PC-9 (cell line): Measurements from ENCODE around the gene MALRD1. TPM values are rescaled to one million over a fixed set of nuclear protein-coding genes. Genes with fewer than 3 reads are reported as not detected.

Experiments used
- BruUV-seq: library from RNA; stranded (reverse); fragments of 400-500 nt; replicated peaks from 2 replicates; lab custom pipeline; 2021; lab: Mats Ljungman, UMichigan
- CTCF ChIA-PET: fragments of 300-600 bp; sonication (Branson Sonifier 250); formaldehyde crosslinking; loops from one replicate; lab custom pipeline; 2022; ENCODE audit warnings: antibody characterized with exemption; lab: Charles Lee
- POLR2A ChIA-PET: fragments of 300-600 bp; sonication (Branson Sonifier 250); formaldehyde crosslinking; loops from one replicate; lab custom pipeline; 2022; ENCODE audit warnings: antibody characterized with exemption; ENCODE audit not compliant: unreplicated experiment; lab: Charles Lee
- DNase-seq, 2 experiments: peaks; one replicate each; pipeline versions ENCODE4 v3.0.0 to v3.0.0-alpha.2; 2015 to 2022; ENCODE audit warnings: mixed read lengths in 1 of 2
- H2AFZ ChIP-seq: fragments of 200-600 bp; sonication (generic); 2 replicates; pipeline ENCODE4 v1.8.1; 2017; ENCODE audit warnings: antibody characterized with exemption
- H3F3A ChIP-seq: fragments of 200-600 bp; sonication (generic); 2 replicates; pipeline ENCODE4 v1.8.1; 2017; ENCODE audit warnings: antibody characterized with exemption, mild to moderate bottlenecking, low read depth; ENCODE audit not compliant: insufficient read depth
- H3K27ac ChIP-seq: fragments of 200-600 bp; sonication (generic); 2 replicates; pipeline ENCODE4 v1.6.1; 2016; ENCODE audit warnings: mixed run types
- H3K27me3 ChIP-seq: fragments of 200-600 bp; sonication (generic); 2 replicates; pipeline ENCODE4 v1.6.1; 2016; ENCODE audit warnings: low read depth, mixed run types; ENCODE audit not compliant: insufficient read depth
- H3K36me3 ChIP-seq: fragments of 200-600 bp; sonication (generic); 2 replicates; pipeline ENCODE4 v1.6.1; 2016; ENCODE audit warnings: low read depth, mixed run types
- H3K4me1 ChIP-seq: fragments of 200-600 bp; sonication (generic); replicated peaks from 2 replicates; pipeline ENCODE4 v1.6.1; 2016; ENCODE audit warnings: mixed run types; ENCODE audit not compliant: insufficient read depth
- H3K4me2 ChIP-seq: fragments of 200-600 bp; sonication (generic); 2 replicates; pipeline ENCODE4 v1.6.1; 2017; ENCODE audit warnings: mixed run types
- H3K4me3 ChIP-seq: fragments of 200-600 bp; sonication (generic); 2 replicates; pipeline ENCODE4 v1.6.1; 2016; ENCODE audit warnings: mixed run types
- H3K79me2 ChIP-seq: fragments of 200-600 bp; sonication (generic); 2 replicates; pipeline ENCODE4 v1.6.1; 2017; ENCODE audit warnings: low read depth, mixed run types
- H3K9me2 ChIP-seq: fragments of 200-600 bp; sonication (generic); 2 replicates; pipeline ENCODE4 v1.8.1; 2017; ENCODE audit warnings: mild to moderate bottlenecking; ENCODE audit not compliant: insufficient read depth
- H3K9me3 ChIP-seq: fragments of 200-600 bp; sonication (generic); 2 replicates; pipeline ENCODE4 v1.8.1; 2016; ENCODE audit warnings: low read depth; ENCODE audit not compliant: insufficient read depth
- H4K20me1 ChIP-seq: fragments of 200-600 bp; sonication (generic); 2 replicates; pipeline ENCODE4 v1.8.1; 2017; ENCODE audit not compliant: insufficient read depth
- CTCF ChIP-seq: fragments of 200-600 bp; sonication (generic); conservative IDR thresholded peaks from 2 replicates; pipeline ENCODE4 v1.6.1; 2017; ENCODE audit warnings: mixed run types, antibody characterized with exemption, mild to moderate bottlenecking, moderate library complexity
- EZH2 ChIP-seq: fragments of 200-600 bp; sonication (generic); IDR thresholded peaks from 2 replicates; pipeline ENCODE4 v1.8.0; 2017; ENCODE audit warnings: antibody characterized with exemption, low read depth
- intact Hi-C: fragments of 100-400 bp; cut with micrococcal nuclease; formaldehyde crosslinking; loops from one replicate; pipeline ENCODE4 v1.10.0; 2022; ENCODE audit not compliant: unreplicated experiment
- total RNA-seq: library from RNA; stranded (reverse); gene quantifications from 2 replicates; pipeline ENCODE4 v1.2.3, GENCODE V29; 2021

The MALRD1 gene
- total RNA-seq, 1 experiment from 2014 or later, result not detected

DNA sequence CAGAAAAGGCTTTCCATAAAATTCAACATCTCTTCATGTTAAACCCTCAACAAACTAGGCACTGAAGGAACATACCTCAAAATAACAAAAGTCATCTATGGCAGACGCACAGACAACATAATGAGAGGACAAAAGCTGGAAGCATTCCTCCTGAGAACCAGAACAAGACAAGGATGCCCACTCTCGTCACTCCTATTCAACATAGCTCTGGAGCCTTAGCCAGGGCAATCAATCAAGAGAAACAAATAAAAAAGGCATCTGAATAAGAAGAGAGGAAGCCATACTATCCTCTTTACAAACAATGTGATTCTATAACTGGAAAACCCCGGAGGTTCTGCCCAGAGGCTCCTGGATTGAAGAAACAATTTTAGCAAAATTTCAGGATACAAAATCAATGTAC is 251.0 kb downstream of the MALRD1 start:
- DNase-seq, result no peak
- Histone ChIP-seq H3K4me1 (no peaks in the 10 kb centered on the region), H4K20me1 (no peaks in the 10 kb centered on the region), H3K9me2 (no peaks in the 10 kb centered on the region), H3K4me3 (no peak overlapping the region), H3K79me2 (no peaks in the 10 kb centered on the region), H3K27me3 (no peaks in the 10 kb centered on the region), H3K36me3 (no peaks in the 10 kb centered on the region), H3K4me2 (no peak overlapping the region), H3K27ac (no peak overlapping the region), H3F3A (no peaks in the 10 kb centered on the region), H2AFZ (no peak overlapping the region), H3K9me3 (no peaks in the 10 kb centered on the region; the same call in 1 of the 2 replicates)
- CTCF ChIA-PET, result no interaction called here
- POLR2A ChIA-PET, result no interaction called here
- BruUV-seq, result no TSS peak
- TF ChIP-seq EZH2 (no peak), CTCF (no peak)
- intact Hi-C loops, result no loop called here

DNA sequence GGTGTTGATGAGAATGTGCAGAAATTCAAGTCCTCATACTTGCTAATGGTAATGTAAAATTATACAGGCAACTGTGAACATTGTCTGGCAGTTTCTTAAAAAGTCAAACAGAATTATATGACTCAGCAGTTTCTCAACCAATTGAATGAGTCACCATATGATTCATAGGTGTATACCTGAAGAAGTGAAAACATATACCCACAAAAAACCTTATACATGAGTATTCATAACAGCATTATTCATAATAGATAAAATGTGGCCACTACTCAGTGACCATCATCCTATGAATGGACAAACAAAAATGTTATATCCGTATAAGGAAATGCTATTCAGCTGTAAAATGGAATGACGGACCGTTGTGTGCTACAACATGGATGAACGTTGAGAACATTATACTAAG is 253.5 kb downstream of the MALRD1 start:
- CTCF ChIA-PET, result no interaction called here
- BruUV-seq, result no TSS peak

DNA sequence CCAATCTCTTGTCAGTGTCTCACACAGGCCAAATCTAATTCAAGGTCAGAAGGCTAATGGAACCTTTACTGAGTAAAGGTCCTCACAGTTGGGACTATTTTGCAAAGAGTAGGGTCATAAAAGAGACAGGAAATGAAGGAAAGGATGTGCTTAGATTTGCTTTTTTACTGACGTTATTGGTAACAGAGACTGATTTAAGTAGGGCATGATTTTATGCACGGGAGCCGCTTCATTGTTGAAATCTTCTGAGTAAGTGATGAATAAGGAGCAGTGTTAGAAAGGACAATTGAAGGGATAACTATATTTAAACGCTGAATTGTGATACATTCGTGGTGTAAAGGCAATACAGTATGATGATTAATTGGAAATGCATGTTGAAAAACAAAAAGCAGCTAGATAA is 261.5 kb downstream of the MALRD1 start:
- CTCF ChIA-PET, result no interaction called here
- no peaks in the 10 kb centered on the region for H4K20me1 ChIP-seq
- no peaks in the 10 kb centered on the region for H3K27me3 ChIP-seq
- TF ChIP-seq EZH2, result no peak
- no peaks in the 10 kb centered on the region for H3K9me2 ChIP-seq
- no peaks in the 10 kb centered on the region for H3K79me2 ChIP-seq
- no peak for DNase-seq
- no peaks in the 10 kb centered on the region for H3F3A ChIP-seq
- no peak overlapping the region for H3K27ac ChIP-seq
- POLR2A ChIA-PET, result no interaction called here
- no peaks in the 10 kb centered on the region for H3K36me3 ChIP-seq
- intact Hi-C loops, result no loop called here
- H3K4me2 ChIP-seq, result no peak overlapping the region
- H2AFZ ChIP-seq, result no peak overlapping the region
- H3K4me1 ChIP-seq, result no peaks in the 10 kb centered on the region
- no TSS peak for BruUV-seq
- no peaks in the 10 kb centered on the region for H3K9me3 ChIP-seq
- no peak overlapping the region for H3K4me3 ChIP-seq

More for the DNA sequence above, 253.5 kb downstream of the MALRD1 start:
- H3K27ac ChIP-seq, result no peak overlapping the region
- no peaks in the 10 kb centered on the region for H3K9me2 ChIP-seq
- POLR2A ChIA-PET, result no interaction called here
- no peaks in the 10 kb centered on the region for H3K27me3 ChIP-seq
- TF ChIP-seq EZH2, result no peak
- no peak for TF ChIP-seq CTCF
- H2AFZ ChIP-seq, result no peak overlapping the region
- no peaks in the 10 kb centered on the region for H3K36me3 ChIP-seq
- H3K4me1 ChIP-seq, result no peaks in the 10 kb centered on the region
- peak in 1 of 2 experiments; percentile 36 for DNase-seq
- intact Hi-C loops, result no loop called here
- H4K20me1 ChIP-seq, result no peaks in the 10 kb centered on the region
- H3K4me3 ChIP-seq, result no peak overlapping the region
- H3K79me2 ChIP-seq, result no peaks in the 10 kb centered on the region
- H3K9me3 ChIP-seq, result no peaks in the 10 kb centered on the region; the same call in 1 of the 2 replicates
- no peaks in the 10 kb centered on the region for H3F3A ChIP-seq
- no peak overlapping the region for H3K4me2 ChIP-seq

GRCh38 chr10:19316204-19316870 is 267.7 kb downstream of the MALRD1 start:
- Histone ChIP-seq H2AFZ (no peak overlapping the region), H3K36me3 (no peaks in the 10 kb centered on the region), H3K9me3 (no peaks in the 10 kb centered on the region), H3K27me3 (no peaks in the 10 kb centered on the region), H3K79me2 (no peaks in the 10 kb centered on the region), H3K27ac (no peak overlapping the region), H3F3A (no peaks in the 10 kb centered on the region), H3K9me2 (no peaks in the 10 kb centered on the region), H3K4me3 (no peak overlapping the region), H3K4me1 (no peaks in the 10 kb centered on the region), H4K20me1 (no peaks in the 10 kb centered on the region), H3K4me2 (no peak overlapping the region)
- intact Hi-C loops, result no loop called here
- DNase-seq, result no peak
- CTCF ChIA-PET, result no interaction called here
- TF ChIP-seq EZH2 (no peak), CTCF (no peak)
- POLR2A ChIA-PET, result no interaction called here
- BruUV-seq, result no TSS peak
